HG02642 (cell line): ENCODE data around the gene NUDT3.
"Not testable (repeated sequence)": the region's sequence is repeated elsewhere in the genome, so short reads cannot be mapped to it uniquely, and the experiment has no call there.

Experiments
- ATAC-seq: cut with Tn5 transposase; IDR thresholded peaks from one replicate; pipeline ENCODE4 v1.9.1; 2021; ENCODE audit warnings: mild to moderate bottlenecking; ENCODE audit not compliant: unreplicated experiment, poor library complexity

Gene NUDT3

GRCh38 chr6:34346175-34347119 is 46.0 kb downstream of the NUDT3 start:
- no peak for ATAC-seq

- ATAC-seq: no peak
Measured at GRCh38 chr6:34343806-34344205, 48.7 kb downstream of the NUDT3 start.

GRCh38 chr6:34342247-34342646 is 50.2 kb downstream of the NUDT3 start:
- ATAC-seq: no peak

GRCh38 chr6:34341481-34341971 is 50.9 kb downstream of the NUDT3 start:
- ATAC-seq: no peak

DNA sequence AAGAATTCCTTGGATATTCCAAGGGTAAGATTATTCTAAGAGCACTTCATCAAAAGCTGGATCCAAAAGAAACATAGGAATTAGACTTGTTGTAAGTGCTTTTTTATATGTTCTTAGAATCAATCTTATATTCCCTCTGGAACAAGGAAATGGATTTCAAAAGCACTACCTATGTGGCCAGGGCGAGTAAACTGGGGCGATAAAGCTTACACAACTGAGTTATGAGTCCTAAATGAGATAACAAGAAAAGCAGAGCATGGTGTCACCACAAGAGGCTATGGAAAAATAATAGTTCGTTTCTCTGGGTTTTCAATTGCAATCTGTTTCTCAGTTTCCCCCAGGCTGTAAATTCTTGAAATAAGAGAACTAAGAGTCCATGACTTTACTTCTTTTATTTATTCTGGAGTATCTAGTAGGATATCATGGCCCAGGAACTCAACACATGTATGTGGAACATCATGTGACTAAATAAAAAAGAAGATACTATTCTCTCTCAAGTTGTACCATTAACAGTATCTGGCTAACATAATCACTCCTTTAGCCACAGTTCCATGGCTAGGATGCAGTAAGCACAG is 51.5 kb downstream of the NUDT3 start:
- ATAC-seq: no peak

DNA sequence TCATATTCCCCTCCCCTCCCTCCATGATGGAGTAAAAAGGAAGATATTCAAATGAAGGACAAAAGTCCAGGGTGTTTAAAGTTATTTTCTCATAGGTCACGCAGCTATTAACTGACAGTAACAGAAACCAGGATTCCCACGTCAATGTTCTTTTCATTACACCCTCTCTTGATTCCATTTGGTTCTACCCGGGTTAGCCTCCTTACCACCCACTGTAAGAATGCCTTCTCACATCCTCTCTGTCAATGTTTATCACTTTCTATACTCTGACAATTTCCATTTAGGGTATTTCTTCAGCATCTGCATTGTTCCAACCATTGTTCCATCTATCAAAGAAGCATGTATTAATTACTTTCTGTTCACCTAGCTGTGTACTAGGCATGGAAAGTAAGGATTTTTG is 52.1 kb downstream of the NUDT3 start:
- ATAC-seq: no peak

DNA sequence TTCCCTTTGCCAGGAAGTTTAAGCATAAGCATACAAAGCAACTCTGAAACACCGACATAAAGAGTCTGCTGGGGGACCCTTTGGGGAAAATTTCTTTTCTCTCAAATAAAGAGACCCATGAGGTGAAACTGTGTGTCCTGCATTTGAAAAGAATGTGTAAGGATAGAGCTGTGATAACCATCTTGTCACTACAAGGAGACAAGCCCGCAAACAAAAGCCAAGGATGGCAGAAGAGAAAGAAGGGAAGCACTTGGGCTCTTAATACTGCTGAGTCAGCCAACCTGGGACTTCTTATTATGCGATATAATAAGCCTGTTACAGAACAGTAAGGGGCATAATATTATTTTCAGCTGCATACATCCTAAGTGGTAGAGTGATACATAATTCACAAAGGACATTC is 52.5 kb downstream of the NUDT3 start:
- ATAC-seq: no peak

- ATAC-seq: no peak
Measured at GRCh38 chr6:34339432-34339831, 53.0 kb downstream of the NUDT3 start.

- no peak for ATAC-seq
Measured at GRCh38 chr6:34338811-34339210, 53.7 kb downstream of the NUDT3 start.

GRCh38 chr6:34338377-34338776 is 54.1 kb downstream of the NUDT3 start:
- no peak for ATAC-seq

DNA sequence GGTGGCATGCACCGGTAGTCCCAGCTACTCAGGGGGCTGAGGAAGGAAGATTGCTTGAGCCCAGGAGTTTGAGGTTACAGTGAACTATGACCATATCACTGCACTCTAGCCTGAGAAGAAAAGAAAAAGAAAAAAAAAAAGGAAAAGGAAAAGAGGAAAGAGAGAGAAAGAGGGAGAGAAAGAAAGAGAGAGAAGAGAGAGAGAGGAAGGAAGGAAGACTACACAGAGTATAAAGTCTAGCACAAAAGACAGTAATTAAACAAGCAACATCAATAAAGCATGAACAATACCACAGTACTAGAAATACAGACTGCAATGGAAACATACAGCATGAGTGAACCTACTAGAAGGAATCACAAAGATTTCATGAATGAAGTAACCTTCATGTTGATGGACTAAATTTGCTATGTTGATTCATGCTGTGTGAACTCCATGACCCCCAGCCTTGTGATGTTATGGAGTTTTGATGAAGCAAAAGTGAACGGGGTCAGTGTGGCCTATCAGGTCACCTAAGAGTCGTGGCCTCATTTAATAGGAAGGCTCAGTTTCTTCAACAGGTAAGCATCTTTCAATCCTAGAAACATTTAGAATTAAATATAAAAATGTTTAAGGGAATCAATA is 57.6 kb downstream of the NUDT3 start:
- no peak for ATAC-seq

DNA sequence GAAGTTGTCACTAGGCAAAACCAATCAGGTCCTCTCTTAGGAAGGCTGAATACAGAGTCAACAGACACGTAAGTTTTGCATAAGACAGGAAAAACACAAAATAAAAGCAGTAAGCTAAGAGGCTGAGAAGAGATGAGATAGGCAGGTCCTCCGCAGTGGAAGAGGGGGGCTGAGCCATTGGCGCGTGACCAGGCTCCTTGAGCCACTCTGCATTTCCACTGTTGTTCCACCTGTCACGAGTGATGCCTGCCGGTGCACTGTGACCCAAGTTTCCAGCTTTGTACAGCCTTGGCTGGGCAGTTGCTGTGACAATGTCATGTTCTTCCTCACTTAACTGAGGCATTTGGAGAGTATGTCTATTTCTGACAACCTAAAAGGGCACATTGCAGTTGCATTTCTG is 58.6 kb downstream of the NUDT3 start:
- ATAC-seq: no peak

DNA sequence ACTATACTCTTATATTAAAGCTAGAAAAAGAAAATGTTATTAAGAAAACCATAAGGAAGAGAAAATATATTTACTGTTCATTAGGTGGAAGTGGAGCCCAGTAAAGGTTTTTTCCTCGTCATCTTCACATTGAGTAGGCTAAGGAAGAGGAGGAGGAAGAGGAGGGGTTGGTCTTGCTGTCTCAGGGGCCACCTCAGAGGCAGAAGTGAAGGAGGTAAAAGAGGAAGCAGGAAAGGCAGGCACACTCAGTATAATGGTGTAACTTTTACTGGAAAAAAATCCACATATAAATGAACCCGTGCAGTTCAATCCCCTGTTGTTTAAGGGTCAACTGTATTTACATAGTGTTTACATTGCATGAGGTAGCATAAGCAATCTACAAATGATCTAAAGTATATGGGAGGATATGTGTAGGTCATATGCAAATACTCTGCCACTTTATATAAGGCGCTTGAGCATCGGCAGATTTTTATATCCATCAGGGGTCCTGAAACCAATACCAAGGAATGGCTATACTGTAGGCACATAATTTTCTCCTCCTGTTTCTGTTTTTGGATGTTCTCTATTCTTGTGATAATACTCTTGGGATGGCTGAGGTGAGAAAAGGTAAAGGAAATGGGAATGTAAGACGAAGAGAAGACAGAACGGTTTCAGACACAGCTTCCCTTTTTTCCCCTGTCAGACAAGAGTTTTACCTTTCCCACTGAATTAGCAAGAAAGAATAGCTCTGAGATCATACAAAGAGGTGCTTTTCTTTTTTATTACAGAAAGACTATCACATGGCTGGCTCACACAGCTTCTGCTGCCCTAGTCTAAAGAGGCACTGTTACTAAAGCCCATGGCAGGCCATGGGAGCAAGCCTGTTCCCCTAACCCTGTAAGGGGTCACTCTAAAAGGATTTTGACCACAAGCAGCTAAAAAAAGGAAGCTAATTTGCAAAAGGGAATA is 59.9 kb downstream of the NUDT3 start:
- ATAC-seq: no peak

- ATAC-seq: no peak
Measured at GRCh38 chr6:34331371-34332050, 61.0 kb downstream of the NUDT3 start.

DNA sequence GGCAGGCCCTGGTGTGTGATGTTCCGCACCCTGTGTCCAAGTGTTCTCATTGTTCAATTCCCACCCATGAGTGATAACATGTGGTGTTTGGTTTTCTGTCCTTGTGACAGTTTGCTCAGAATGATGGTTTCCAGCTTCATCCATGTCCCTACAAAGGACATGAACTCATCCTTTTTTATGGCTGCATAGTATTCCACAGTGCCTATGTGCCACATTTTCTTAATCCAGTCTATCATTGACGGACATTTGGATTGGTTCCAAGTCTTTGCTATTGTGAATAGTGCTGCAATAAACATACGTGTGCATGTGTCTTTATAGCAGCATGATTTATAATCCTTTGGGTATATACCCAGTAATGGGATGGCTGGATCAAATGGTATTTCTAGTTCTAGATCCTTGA is 62.7 kb downstream of the NUDT3 start:
- ATAC-seq: not testable (repeated sequence)

DNA sequence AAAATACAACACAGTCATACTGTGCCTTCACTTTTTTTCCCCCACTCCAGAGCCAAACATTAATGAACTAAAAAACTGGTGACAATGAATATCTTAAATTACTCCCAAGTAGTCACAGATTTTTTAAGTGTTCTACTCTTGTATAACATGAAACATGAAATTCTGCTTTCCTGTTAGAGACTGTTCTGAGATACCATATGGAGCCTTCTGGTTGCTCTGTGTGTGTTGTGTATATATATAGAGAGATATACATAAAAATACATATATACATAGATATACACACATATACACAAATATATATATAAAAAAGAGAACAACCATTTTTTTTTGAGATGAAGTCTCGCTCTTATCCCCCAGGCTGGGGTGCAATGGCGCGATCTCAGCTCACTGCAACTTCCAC is 63.5 kb downstream of the NUDT3 start:
- ATAC-seq: no peak

- not testable (repeated sequence) for ATAC-seq
Measured at GRCh38 chr6:34327313-34328205, 64.9 kb downstream of the NUDT3 start.

DNA sequence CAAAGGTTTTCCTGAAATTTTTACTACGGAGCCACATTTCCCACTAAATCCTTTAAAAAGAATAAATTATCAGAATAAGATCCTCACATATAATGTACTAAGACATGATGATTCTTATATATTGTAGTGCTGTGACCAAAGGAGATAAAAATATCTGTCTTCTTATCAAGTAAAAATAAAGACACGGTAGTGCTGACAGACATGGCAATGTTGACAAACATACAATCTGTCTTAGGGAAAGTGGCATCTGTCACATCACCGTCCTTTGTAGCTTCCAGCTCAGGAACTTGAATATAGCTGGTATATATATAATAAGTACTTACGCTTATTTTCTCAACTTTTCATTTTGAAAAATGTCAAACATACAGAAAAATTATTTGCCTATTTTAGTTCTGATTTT is 66.8 kb downstream of the NUDT3 start:
- no peak for ATAC-seq
